Activated naive CD4-positive, alpha-beta T cell treated with anti-CD3 and anti-CD28 coated beads, Interleukin-2, amount 50 U/mL, for 72 hours (primary cell): ENCODE measurements around the gene MYEF2. TPM values are rescaled to one million over a fixed set of nuclear protein-coding genes. Genes with fewer than 3 reads are reported as not detected.
A peak's percentile ranks its signal among the peaks of the same experiment; 100 is the strongest.

Source experiments
- ATAC-seq, 2 donors: fragments of 150-1000 bp; cut with Tn5 transposase; 2 replicates each; pipeline ENCODE4 v1.10.0; 2021; ENCODE audit warnings: mild to moderate bottlenecking in 2 of 2, moderate library complexity in 2 of 2
- DNase-seq, 2 donors: peaks; one replicate each; pipeline ENCODE4 v3.0.0; 2021 to 2022; ENCODE audit warnings: low spot score in 2 of 2
- H3K27ac Mint-ChIP-seq, 2 donors: one replicate each; pipeline ENCODE4 v1.8.0; 2022; ENCODE audit warnings: mild to moderate bottlenecking in 2 of 2, mixed read lengths in 2 of 2
- H3K36me3 Mint-ChIP-seq, 2 donors: one replicate each; pipeline ENCODE4 v1.8.0; 2022; ENCODE audit warnings: mixed read lengths in 2 of 2
- H3K9me3 Mint-ChIP-seq, 2 donors: one replicate each; pipeline ENCODE4 v1.8.0; 2022; ENCODE audit warnings: mixed read lengths in 2 of 2
- total RNA-seq, 2 donors: library from RNA; stranded (reverse); gene quantifications; one replicate each; pipeline ENCODE4 v1.2.3, GENCODE V29; 2022

The MYEF2 gene
- 10 to 100 TPM; 33.0 to 46.4 TPM for total RNA-seq

- peak; percentile 82 for ATAC-seq
- Mint-ChIP-seq H3K9me3 (no peaks in the 10 kb centered on the region), H3K36me3 (peaks cover 14 to 17% of the 10 kb centered on the region in 2 donors), H3K27ac (peak within 1 kb of the TSS; percentile 95 to 99)
- DNase-seq: peak; percentile 70 to 77
These were observed at the start of gene MYEF2 for GRCh38 chr15:48177766-48178647. Gene MYEF2 (minus strand): TSS chr15:48178295. CDS start chr15:48178237, 58 bp downstream.

- Mint-ChIP-seq H3K36me3 (no peaks in the 10 kb centered on the region), H3K27ac (no peak overlapping the region), H3K9me3 (no peaks in the 10 kb centered on the region)
- no peak for DNase-seq
- no peak for ATAC-seq
These were observed 47.7 kb upstream of the MYEF2 start for GRCh38 chr15:48225771-48226170.

- H3K36me3 Mint-ChIP-seq: no peaks in the 10 kb centered on the region
- no peak overlapping the region for H3K27ac Mint-ChIP-seq
These were observed 44.5 kb upstream of the MYEF2 start for GRCh38 chr15:48222627-48223026.

GRCh38 chr15:48221885-48222284 lies 43.8 kb upstream of the MYEF2 start:
- DNase-seq (no peak), ATAC-seq (no peak)
- Mint-ChIP-seq H3K36me3 (no peaks in the 10 kb centered on the region), H3K9me3 (no peaks in the 10 kb centered on the region), H3K27ac (no peak overlapping the region)

More at GRCh38 chr15:48222627-48223026, 44.5 kb upstream of the MYEF2 start:
- no peaks in the 10 kb centered on the region for H3K9me3 Mint-ChIP-seq
- DNase-seq (no peak), ATAC-seq (no peak)

- ATAC-seq (no peak), DNase-seq (no peak)
- no peak overlapping the region for H3K27ac Mint-ChIP-seq
- no peaks in the 10 kb centered on the region for H3K9me3 Mint-ChIP-seq
- H3K36me3 Mint-ChIP-seq: no peaks in the 10 kb centered on the region
These were observed 43.2 kb upstream of the MYEF2 start for GRCh38 chr15:48221261-48221660.

- no peak for DNase-seq
- Mint-ChIP-seq H3K36me3 (no peaks in the 10 kb centered on the region), H3K9me3 (no peaks in the 10 kb centered on the region), H3K27ac (no peak within 1 kb of the TSS)
- ATAC-seq: no peak
These were observed 27.9 kb upstream of the MYEF2 start, which contains the start of gene SLC12A1 for GRCh38 chr15:48205981-48206380. Gene SLC12A1 (plus strand): TSS chr15:48206302. CDS start chr15:48207720, 1,418 bp downstream.

- DNase-seq (no peak), ATAC-seq (no peak)
- Mint-ChIP-seq H3K36me3 (no peaks in the 10 kb centered on the region), H3K9me3 (no peaks in the 10 kb centered on the region), H3K27ac (no peak overlapping the region)
These were observed 24.0 kb upstream of the MYEF2 start for GRCh38 chr15:48202068-48202467.

- H3K9me3 Mint-ChIP-seq: peaks cover 9% of the 10 kb centered on the region in 2 donors
- DNase-seq: no peak
- no peak for ATAC-seq
- no peak within 1 kb of the TSS for H3K27ac Mint-ChIP-seq
- peaks cover 8 to 9% of the 10 kb centered on the region in 2 donors for H3K36me3 Mint-ChIP-seq
These were observed 13.6 kb upstream of the MYEF2 start, which contains the start of gene CTXN2 for GRCh38 chr15:48191574-48192225. Gene CTXN2 (plus strand): TSS chr15:48191665. CDS start chr15:48201301, 9,636 bp downstream.

GRCh38 chr15:48190932-48191573 lies 13.0 kb upstream of the MYEF2 start:
- no peak overlapping the region for H3K27ac Mint-ChIP-seq
- ATAC-seq (no peak), DNase-seq (peak in 1 of 2 donors; percentile 54)
- H3K9me3 Mint-ChIP-seq: peaks cover 9% of the 10 kb centered on the region in 2 donors
- peaks cover 8 to 9% of the 10 kb centered on the region in 2 donors for H3K36me3 Mint-ChIP-seq

GRCh38 chr15:48186271-48186670 lies 8.2 kb upstream of the MYEF2 start:
- H3K27ac Mint-ChIP-seq: no peak overlapping the region
- ATAC-seq: no peak
- DNase-seq: no peak
- H3K9me3 Mint-ChIP-seq: peaks cover 3 to 5% of the 10 kb centered on the region in 2 donors
- peaks cover 2 to 5% of the 10 kb centered on the region in 2 donors for H3K36me3 Mint-ChIP-seq

- peaks cover 0 to 3% of the 10 kb centered on the region in 2 donors for H3K9me3 Mint-ChIP-seq
- no peak for DNase-seq
- no peak for ATAC-seq
- H3K36me3 Mint-ChIP-seq: no peaks in the 10 kb centered on the region
- no peak overlapping the region for H3K27ac Mint-ChIP-seq
These were observed 7.4 kb upstream of the MYEF2 start for GRCh38 chr15:48185529-48185928.

GRCh38 chr15:48182749-48183148 lies 4.7 kb upstream of the MYEF2 start:
- DNase-seq (no peak), ATAC-seq (no peak)
- H3K27ac Mint-ChIP-seq: no peak overlapping the region
- no peaks in the 10 kb centered on the region for H3K36me3 Mint-ChIP-seq
- peaks cover 0 to 3% of the 10 kb centered on the region in 2 donors for H3K9me3 Mint-ChIP-seq

- no peak overlapping the region for H3K27ac Mint-ChIP-seq
- ATAC-seq: no peak
- no peaks in the 10 kb centered on the region for H3K9me3 Mint-ChIP-seq
- peaks cover 14 to 17% of the 10 kb centered on the region in 2 donors for H3K36me3 Mint-ChIP-seq
- DNase-seq: no peak
These were observed 495 bp upstream of the MYEF2 start for GRCh38 chr15:48178648-48178931.

GRCh38 chr15:48177383-48177765 lies 721 bp downstream of the MYEF2 start:
- Mint-ChIP-seq H3K36me3 (peaks cover 14 to 17% of the 10 kb centered on the region in 2 donors), H3K9me3 (no peaks in the 10 kb centered on the region), H3K27ac (peak overlapping the region; percentile 95 to 99)
- DNase-seq: no peak
- peak; percentile 76 to 80 for ATAC-seq

GRCh38 chr15:48176957-48177356 lies 1.1 kb downstream of the MYEF2 start:
- peaks cover 0 to under 1% of the 10 kb centered on the region in 2 donors for H3K9me3 Mint-ChIP-seq
- peak overlapping the region; percentile 95 to 99 for H3K27ac Mint-ChIP-seq
- DNase-seq: no peak
- no peak for ATAC-seq
- H3K36me3 Mint-ChIP-seq: peaks cover 14 to 17% of the 10 kb centered on the region in 2 donors

- Mint-ChIP-seq H3K36me3 (peaks cover 14 to 17% of the 10 kb centered on the region in 2 donors), H3K27ac (no peak overlapping the region), H3K9me3 (peaks cover 0 to 4% of the 10 kb centered on the region in 2 donors)
- DNase-seq: no peak
- ATAC-seq: no peak
These were observed 2.0 kb downstream of the MYEF2 start for GRCh38 chr15:48176112-48176511.

- no peak for ATAC-seq
- Mint-ChIP-seq H3K9me3 (peaks cover 0 to 4% of the 10 kb centered on the region in 2 donors), H3K27ac (no peak overlapping the region), H3K36me3 (peaks cover 14 to 17% of the 10 kb centered on the region in 2 donors)
- DNase-seq: no peak
These were observed 3.0 kb downstream of the MYEF2 start for GRCh38 chr15:48175126-48175525.
